ENCODE data around the gene EPB41L2. TPM values are rescaled to one million over a fixed set of nuclear protein-coding genes. Genes with fewer than 3 reads are reported as not detected.

The EPB41L2 gene
- total and polyA plus RNA-seq, 2 experiments from 2014 or later = 76.2 to 91.7 TPM

DNA sequence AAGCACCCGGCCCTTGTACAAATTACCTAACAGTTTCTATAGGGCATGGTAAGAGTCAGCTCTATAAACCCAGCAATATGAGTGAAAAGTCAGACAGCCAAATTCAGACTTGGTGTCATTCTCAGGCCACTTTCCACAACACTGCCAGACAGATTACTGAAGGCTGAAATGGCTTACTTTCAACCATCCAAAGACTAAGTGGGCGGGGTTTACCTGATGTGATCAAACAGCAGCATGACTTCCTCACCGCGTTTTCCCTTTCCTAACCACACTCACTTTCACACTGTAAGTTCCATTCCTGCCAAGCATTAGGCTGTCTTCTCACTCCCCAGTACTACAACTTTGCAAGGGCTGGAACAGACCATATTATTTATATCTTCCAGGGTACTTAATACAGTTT, 149.9 kb downstream of the EPB41L2 start:
- H3K27me3 Mint-ChIP-seq (ENCODE audit: insufficient read depth, low read depth, poor library complexity) = no peaks in the 10 kb centered on the region
- no peak overlapping the region for H3K27ac Mint-ChIP-seq
- Histone ChIP-seq H3K79me2 (replicated peaks; ENCODE audit: insufficient read depth) (no peaks in the 10 kb centered on the region; the same call in 1 of the 2 replicates), H3F3A (replicated peaks; ENCODE audit: low read depth) (no peaks in the 10 kb centered on the region), H3K9me2 (ENCODE audit: insufficient read depth) (no peaks in the 10 kb centered on the region), H3K4me3 (no peak overlapping the region), H2AFZ (no peak overlapping the region), H3K27ac (ENCODE audit: low read depth) (no peak overlapping the region), H3K4me2 (no peak overlapping the region), H4K20me1 (replicated peaks; ENCODE audit: insufficient read depth) (no peaks in the 10 kb centered on the region; the same call in 1 of the 2 replicates), H3K36me3 (ENCODE audit: insufficient read depth) (no peaks in the 10 kb centered on the region), H3K4me1 (ENCODE audit: insufficient read depth) (no peaks in the 10 kb centered on the region), H3K27me3 (ENCODE audit: insufficient read depth) (no peaks in the 10 kb centered on the region)
- peaks cover 18% of the 10 kb centered on the region for H3K9me3 Mint-ChIP-seq
- DNase-seq (ENCODE audit: low spot score) (peak; percentile 59), ATAC-seq (peak; percentile 69)
- H3K4me3 Mint-ChIP-seq = no peak overlapping the region
- peaks cover 12% of the 10 kb centered on the region for H3K4me1 Mint-ChIP-seq
- peaks cover 23% of the 10 kb centered on the region; the same call in 2 of the 3 replicates for H3K36me3 Mint-ChIP-seq (ENCODE audit: low read depth)
- TF ChIP-seq JUNB (IDR thresholded peaks at IDR 0.05; ENCODE audit: unreplicated experiment) (no peak), STAT1 (IDR thresholded peaks at IDR 0.05; ENCODE audit: unreplicated experiment) (no peak), ZNF114 (CRISPR knock-in tag; IDR thresholded peaks at IDR 0.05) (no peak), NANOG (IDR thresholded peaks at IDR 0.05; ENCODE audit: borderline replicate concordance) (no peak), EZH2phosphoT487 (IDR thresholded peaks at IDR 0.05; ENCODE audit: unreplicated experiment) (no peak), ZNF331 (CRISPR knock-in tag; IDR thresholded peaks at IDR 0.05; ENCODE audit: low read depth) (no peak), EZH2 (IDR thresholded peaks at IDR 0.05; ENCODE audit: low read depth, unreplicated experiment) (no peak), POLR2AphosphoS5 (IDR thresholded peaks at IDR 0.05; ENCODE audit: low read depth) (no peak), CREB1 (CRISPR knock-in tag; IDR thresholded peaks at IDR 0.05; ENCODE audit: low read depth) (no peak)
- TF ChIP-seq, protein P1, sequence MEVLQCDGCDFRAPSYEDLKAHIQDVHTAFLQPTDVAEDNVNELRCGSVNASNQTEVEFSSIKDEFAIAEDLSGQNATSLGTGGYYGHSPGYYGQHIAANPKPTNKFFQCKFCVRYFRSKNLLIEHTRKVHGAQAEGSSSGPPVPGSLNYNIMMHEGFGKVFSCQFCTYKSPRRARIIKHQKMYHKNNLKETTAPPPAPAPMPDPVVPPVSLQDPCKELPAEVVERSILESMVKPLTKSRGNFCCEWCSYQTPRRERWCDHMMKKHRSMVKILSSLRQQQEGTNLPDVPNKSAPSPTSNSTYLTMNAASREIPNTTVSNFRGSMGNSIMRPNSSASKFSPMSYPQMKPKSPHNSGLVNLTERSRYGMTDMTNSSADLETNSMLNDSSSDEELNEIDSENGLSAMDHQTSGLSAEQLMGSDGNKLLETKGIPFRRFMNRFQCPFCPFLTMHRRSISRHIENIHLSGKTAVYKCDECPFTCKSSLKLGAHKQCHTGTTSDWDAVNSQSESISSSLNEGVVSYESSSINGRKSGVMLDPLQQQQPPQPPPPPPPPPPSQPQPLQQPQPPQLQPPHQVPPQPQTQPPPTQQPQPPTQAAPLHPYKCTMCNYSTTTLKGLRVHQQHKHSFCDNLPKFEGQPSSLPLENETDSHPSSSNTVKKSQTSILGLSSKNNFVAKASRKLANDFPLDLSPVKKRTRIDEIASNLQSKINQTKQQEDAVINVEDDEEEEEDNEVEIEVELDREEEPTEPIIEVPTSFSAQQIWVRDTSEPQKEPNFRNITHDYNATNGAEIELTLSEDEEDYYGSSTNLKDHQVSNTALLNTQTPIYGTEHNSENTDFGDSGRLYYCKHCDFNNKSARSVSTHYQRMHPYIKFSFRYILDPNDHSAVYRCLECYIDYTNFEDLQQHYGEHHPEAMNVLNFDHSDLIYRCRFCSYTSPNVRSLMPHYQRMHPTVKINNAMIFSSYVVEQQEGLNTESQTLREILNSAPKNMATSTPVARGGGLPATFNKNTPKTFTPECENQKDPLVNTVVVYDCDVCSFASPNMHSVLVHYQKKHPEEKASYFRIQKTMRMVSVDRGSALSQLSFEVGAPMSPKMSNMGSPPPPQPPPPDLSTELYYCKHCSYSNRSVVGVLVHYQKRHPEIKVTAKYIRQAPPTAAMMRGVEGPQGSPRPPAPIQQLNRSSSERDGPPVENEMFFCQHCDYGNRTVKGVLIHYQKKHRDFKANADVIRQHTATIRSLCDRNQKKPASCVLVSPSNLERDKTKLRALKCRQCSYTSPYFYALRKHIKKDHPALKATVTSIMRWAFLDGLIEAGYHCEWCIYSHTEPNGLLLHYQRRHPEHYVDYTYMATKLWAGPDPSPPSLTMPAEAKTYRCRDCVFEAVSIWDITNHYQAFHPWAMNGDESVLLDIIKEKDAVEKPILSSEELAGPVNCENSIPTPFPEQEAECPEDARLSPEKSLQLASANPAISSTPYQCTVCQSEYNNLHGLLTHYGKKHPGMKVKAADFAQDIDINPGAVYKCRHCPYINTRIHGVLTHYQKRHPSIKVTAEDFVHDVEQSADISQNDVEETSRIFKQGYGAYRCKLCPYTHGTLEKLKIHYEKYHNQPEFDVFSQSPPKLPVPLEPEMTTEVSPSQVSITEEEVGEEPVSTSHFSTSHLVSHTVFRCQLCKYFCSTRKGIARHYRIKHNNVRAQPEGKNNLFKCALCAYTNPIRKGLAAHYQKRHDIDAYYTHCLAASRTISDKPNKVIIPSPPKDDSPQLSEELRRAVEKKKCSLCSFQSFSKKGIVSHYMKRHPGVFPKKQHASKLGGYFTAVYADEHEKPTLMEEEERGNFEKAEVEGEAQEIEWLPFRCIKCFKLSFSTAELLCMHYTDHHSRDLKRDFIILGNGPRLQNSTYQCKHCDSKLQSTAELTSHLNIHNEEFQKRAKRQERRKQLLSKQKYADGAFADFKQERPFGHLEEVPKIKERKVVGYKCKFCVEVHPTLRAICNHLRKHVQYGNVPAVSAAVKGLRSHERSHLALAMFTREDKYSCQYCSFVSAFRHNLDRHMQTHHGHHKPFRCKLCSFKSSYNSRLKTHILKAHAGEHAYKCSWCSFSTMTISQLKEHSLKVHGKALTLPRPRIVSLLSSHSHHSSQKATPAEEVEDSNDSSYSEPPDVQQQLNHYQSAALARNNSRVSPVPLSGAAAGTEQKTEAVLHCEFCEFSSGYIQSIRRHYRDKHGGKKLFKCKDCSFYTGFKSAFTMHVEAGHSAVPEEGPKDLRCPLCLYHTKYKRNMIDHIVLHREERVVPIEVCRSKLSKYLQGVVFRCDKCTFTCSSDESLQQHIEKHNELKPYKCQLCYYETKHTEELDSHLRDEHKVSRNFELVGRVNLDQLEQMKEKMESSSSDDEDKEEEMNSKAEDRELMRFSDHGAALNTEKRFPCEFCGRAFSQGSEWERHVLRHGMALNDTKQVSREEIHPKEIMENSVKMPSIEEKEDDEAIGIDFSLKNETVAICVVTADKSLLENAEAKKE (CRISPR knock-in tag; IDR thresholded peaks at IDR 0.05) = no peak
- TF ChIP-seq, protein P2, sequence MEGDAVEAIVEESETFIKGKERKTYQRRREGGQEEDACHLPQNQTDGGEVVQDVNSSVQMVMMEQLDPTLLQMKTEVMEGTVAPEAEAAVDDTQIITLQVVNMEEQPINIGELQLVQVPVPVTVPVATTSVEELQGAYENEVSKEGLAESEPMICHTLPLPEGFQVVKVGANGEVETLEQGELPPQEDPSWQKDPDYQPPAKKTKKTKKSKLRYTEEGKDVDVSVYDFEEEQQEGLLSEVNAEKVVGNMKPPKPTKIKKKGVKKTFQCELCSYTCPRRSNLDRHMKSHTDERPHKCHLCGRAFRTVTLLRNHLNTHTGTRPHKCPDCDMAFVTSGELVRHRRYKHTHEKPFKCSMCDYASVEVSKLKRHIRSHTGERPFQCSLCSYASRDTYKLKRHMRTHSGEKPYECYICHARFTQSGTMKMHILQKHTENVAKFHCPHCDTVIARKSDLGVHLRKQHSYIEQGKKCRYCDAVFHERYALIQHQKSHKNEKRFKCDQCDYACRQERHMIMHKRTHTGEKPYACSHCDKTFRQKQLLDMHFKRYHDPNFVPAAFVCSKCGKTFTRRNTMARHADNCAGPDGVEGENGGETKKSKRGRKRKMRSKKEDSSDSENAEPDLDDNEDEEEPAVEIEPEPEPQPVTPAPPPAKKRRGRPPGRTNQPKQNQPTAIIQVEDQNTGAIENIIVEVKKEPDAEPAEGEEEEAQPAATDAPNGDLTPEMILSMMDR (conservative IDR thresholded peaks at IDR 0.05; ENCODE audit: low read depth in 2 of 2) = no peak
- TF ChIP-seq, protein P3, sequence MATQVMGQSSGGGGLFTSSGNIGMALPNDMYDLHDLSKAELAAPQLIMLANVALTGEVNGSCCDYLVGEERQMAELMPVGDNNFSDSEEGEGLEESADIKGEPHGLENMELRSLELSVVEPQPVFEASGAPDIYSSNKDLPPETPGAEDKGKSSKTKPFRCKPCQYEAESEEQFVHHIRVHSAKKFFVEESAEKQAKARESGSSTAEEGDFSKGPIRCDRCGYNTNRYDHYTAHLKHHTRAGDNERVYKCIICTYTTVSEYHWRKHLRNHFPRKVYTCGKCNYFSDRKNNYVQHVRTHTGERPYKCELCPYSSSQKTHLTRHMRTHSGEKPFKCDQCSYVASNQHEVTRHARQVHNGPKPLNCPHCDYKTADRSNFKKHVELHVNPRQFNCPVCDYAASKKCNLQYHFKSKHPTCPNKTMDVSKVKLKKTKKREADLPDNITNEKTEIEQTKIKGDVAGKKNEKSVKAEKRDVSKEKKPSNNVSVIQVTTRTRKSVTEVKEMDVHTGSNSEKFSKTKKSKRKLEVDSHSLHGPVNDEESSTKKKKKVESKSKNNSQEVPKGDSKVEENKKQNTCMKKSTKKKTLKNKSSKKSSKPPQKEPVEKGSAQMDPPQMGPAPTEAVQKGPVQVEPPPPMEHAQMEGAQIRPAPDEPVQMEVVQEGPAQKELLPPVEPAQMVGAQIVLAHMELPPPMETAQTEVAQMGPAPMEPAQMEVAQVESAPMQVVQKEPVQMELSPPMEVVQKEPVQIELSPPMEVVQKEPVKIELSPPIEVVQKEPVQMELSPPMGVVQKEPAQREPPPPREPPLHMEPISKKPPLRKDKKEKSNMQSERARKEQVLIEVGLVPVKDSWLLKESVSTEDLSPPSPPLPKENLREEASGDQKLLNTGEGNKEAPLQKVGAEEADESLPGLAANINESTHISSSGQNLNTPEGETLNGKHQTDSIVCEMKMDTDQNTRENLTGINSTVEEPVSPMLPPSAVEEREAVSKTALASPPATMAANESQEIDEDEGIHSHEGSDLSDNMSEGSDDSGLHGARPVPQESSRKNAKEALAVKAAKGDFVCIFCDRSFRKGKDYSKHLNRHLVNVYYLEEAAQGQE (IDR thresholded peaks at IDR 0.05; ENCODE audit: unreplicated experiment) = no peak
- TF ChIP-seq, protein P4, sequence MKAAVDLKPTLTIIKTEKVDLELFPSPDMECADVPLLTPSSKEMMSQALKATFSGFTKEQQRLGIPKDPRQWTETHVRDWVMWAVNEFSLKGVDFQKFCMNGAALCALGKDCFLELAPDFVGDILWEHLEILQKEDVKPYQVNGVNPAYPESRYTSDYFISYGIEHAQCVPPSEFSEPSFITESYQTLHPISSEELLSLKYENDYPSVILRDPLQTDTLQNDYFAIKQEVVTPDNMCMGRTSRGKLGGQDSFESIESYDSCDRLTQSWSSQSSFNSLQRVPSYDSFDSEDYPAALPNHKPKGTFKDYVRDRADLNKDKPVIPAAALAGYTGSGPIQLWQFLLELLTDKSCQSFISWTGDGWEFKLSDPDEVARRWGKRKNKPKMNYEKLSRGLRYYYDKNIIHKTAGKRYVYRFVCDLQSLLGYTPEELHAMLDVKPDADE (IDR thresholded peaks at IDR 0.05) = no peak

Data from GM23338 (cell line).